D721Med (cell line): Measurements from ENCODE around the gene ACTA2.

Source experiments
- DNase-seq: peaks from one replicate; pipeline ENCODE4 v3.0.0; 2011; ENCODE audit warnings: low spot score; ENCODE audit not compliant: insufficient read length
- FAIRE-seq: peaks from 2 replicates; lab custom pipeline; 2011; peaks lifted over from hg19 to GRCh38; lab: Jason Lieb, UNC
- CTCF ChIP-seq: IDR thresholded peaks from 2 replicates; pipeline ENCODE4 v1.5.1; 2012; ENCODE audit warnings: mild to moderate bottlenecking, control low read depth; ENCODE audit not compliant: insufficient read depth; ENCODE audit errors: missing control alignments

The ACTA2 gene

GRCh38 chr10:88923520-88923919 is 29.1 kb downstream of the ACTA2 start:
- no peak for TF ChIP-seq CTCF
- no peak for FAIRE-seq

GRCh38 chr10:88922041-88922440 is 30.5 kb downstream of the ACTA2 start:
- DNase-seq (no peak), FAIRE-seq (no peak)
- TF ChIP-seq CTCF, result no peak

More at GRCh38 chr10:88923520-88923919, 29.1 kb downstream of the ACTA2 start:
- DNase-seq, result no peak

DNA sequence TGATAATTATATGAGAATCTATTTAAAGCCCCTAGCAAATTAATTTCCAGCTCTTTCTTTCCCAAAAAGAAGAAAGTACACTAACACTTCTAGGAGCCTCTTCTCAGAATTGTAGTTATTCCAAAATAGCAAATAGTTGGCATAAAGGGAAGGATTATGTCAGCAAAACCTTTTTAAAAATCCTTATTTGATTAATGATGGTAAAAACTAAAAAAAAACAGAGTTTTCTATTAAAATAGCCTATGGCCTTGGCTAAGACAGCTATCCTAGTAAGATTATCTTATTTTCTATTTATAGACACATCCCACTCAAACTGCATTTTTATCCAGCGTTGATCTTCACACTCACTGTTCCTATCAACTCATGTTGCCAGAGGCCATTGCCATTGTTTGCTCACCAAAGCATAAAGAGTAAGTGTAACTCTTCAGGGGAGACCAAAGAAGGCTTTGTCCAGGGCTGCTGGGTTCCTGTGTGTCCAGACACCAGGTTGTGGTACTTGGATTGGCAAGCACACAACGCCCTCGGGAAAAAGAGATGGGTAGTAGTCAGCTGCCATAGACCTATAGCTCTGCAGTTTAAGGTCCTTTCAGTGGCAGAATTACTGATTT is 31.5 kb downstream of the ACTA2 start:
- TF ChIP-seq CTCF, result no peak
- FAIRE-seq, result no peak

DNA sequence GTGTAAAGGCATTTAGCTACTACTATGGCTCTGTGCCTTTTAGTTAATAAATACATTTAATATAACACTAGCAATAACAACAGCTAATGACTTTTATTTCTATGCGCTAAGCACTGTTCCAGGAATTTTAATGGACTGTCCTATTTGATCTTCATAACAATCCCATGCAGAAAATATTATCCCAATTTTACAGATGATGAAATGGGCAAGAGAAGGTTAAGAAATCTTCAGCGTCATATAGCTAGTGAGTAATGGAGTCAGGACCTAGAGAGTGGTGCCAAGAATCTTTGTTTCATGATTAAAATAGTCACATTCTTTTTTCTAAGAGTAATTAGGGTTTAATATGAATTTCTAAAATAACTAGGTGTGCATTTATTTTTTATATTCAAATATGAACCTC is 32.4 kb downstream of the ACTA2 start:
- TF ChIP-seq CTCF, result no peak
- no peak for DNase-seq
- FAIRE-seq, result no peak

More for the DNA sequence above, 31.5 kb downstream of the ACTA2 start:
- DNase-seq, result no peak

GRCh38 chr10:88919041-88919440 is 33.5 kb downstream of the ACTA2 start:
- TF ChIP-seq CTCF, result no peak
- DNase-seq, result no peak
- FAIRE-seq, result no peak

DNA sequence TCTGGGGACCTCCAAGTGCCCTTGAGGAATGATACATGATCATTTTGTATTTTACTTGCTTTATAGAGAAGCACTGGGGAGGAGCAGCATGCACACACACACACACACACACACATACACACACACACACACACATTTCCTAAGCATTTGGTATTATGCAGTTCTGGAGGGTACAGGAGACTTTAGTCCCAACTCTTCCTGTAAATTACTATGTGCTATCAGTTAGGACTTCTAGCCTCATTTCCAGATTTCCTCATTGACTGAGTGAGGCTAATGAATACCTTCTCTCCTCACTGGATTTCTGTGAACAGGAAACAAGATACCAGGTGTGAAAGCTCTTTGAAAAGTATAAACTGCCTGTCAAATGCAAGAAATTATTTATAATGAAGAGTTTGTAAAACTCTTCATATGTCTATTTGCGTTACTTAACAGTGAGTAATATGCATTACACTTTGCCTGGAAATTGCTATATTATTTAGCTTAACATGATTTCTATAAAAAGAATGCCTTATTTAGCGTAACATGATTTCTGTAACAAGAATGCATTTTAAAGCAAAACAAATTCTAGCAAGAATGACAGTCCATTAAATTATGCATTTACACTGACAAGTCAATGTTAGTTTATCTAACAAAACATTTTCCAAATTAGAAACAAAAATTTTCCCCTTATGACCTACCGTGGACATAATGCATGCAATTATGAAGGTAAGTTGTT is 34.2 kb downstream of the ACTA2 start:
- DNase-seq, result no peak
- TF ChIP-seq CTCF, result no peak
- FAIRE-seq, result no peak

DNA sequence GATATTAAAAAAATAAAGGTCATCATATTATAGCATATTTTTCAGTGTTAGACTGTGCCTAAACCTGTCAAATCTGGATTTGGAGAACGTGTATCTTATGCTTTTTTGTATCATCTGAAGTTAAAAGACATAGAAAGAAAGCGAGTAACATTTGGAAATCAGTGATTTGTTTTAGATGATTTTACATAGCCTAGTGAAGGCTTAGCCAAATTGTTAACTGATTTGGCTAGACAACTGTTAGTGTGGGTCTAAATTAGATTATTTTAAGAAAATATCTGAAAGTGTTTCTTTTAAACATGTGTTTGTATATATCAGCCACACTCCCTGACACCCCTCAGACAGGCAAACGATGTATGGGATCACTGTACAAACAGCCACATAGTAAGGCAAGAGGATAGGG is 35.6 kb downstream of the ACTA2 start:
- no peak for TF ChIP-seq CTCF
- DNase-seq (no peak), FAIRE-seq (no peak)
